ENCODE measurements around the gene CYP2F1. TPM values are rescaled to one million over a fixed set of nuclear protein-coding genes. Genes with fewer than 3 reads are reported as not detected.
A peak's percentile ranks its signal among the peaks of the same experiment; 100 is the strongest.

Gene CYP2F1
- total and polyA plus RNA-seq, 9 of the 15 experiments (the other 6 are each of a cell fraction or from before 2014, with no cell fraction given): 0.03 to 0.77 (median 0.18) TPM; not detected in 1

GRCh38 chr19:41159881-41160280 lies 45.6 kb downstream of the CYP2F1 start (continued):
- TF ChIP-seq DEAF1 (CRISPR knock-in tag; IDR thresholded peaks at IDR 0.05): no peak
- peak; percentile 9; the same call in 1 of the 2 replicates for TF ChIP-seq STAT5A (IDR thresholded peaks at IDR 0.05; ENCODE audit: borderline replicate concordance, low read length)
- TF ChIP-seq ATF2 (CRISPR knock-in tag; IDR thresholded peaks at IDR 0.05): no peak
- no peak for TF ChIP-seq IRF9 (tag; IDR thresholded peaks at IDR 0.05)
- no peak for TF ChIP-seq ZNF778 (CRISPR knock-in tag; IDR thresholded peaks at IDR 0.05)
- no peak for TF ChIP-seq ZNF232 (CRISPR knock-in tag; IDR thresholded peaks at IDR 0.05)
- no peak for TF ChIP-seq RB1 (IDR thresholded peaks at IDR 0.05; ENCODE audit: low read depth)
- no peak for TF ChIP-seq HMGN3 (IDR thresholded peaks at IDR 0.05; ENCODE audit: borderline replicate concordance, extremely low read depth, insufficient read length, low read depth, low read length)
- TF ChIP-seq AFF1 (IDR thresholded peaks at IDR 0.05; ENCODE audit: low read depth in 1 of 2, partially characterized antibody in 2 of 2): no peak
- no peak for TF ChIP-seq CBX1 (IDR thresholded peaks at IDR 0.05; ENCODE audit: low read depth)
- no peak for TF ChIP-seq CEBPZ (IDR thresholded peaks at IDR 0.05; ENCODE audit: borderline replicate concordance, low read depth, low read length)
- no peak for TF ChIP-seq CBX5 (IDR thresholded peaks at IDR 0.05; ENCODE audit: borderline replicate concordance, low read depth)
- TF ChIP-seq CEBPG (CRISPR knock-in tag; IDR thresholded peaks at IDR 0.05): no peak
- peak; percentile 64 to 79; a peak in 3 of 4 replicates for TF ChIP-seq CEBPG (tag; conservative IDR thresholded peaks at IDR 0.05 in 1 of 2, IDR thresholded peaks at IDR 0.05 in 1 of 2)
- TF ChIP-seq RBM17 (IDR thresholded peaks at IDR 0.05; ENCODE audit: borderline replicate concordance, low read depth, low read length): no peak
- TF ChIP-seq RCOR1 (IDR thresholded peaks at IDR 0.05; ENCODE audit: borderline replicate concordance in 1 of 2, low read depth in 2 of 2, low read length in 2 of 2): 0 out of 4 replicates have a peak, but pooled peaks of 1 of the 2 experiments have one; percentile 23
